Measurements from ENCODE around the gene SLCO4A1. TPM values are rescaled to one million over a fixed set of nuclear protein-coding genes. Genes with fewer than 3 reads are reported as not detected.

Gene SLCO4A1
- total and polyA plus RNA-seq, 11 donors: 1.00 to 54.0 (median 11.5) TPM

- ATAC-seq: no peak
- no peak for TF ChIP-seq CTCF (IDR thresholded peaks at IDR 0.05)
These were observed 5.2 kb upstream of the SLCO4A1 start for GRCh38 chr20:62637110-62637509.

GRCh38 chr20:62637521-62638054 is 4.7 kb upstream of the SLCO4A1 start:
- no peaks in the 10 kb centered on the region for H3K36me3 ChIP-seq
- no peaks in the 10 kb centered on the region for H3K9me3 ChIP-seq
- intact Hi-C loops (cut with DNase I): loop anchor here in 1 of 10 donors (10.0 kb wide), 1 partner anchor 63 kb away; no protein-coding TSS in a partner anchor
- DNase-seq: no peak
- H3K4me1 ChIP-seq: peaks cover 0 to 28% (median 8%) of the 10 kb centered on the region in 12 donors
- H3K27ac ChIP-seq: no peak overlapping the region
- no peak overlapping the region for H3K4me3 ChIP-seq
- no peak for ATAC-seq
- 91 to 96% (median 91%) methylated on average over 11 of the region's 11 CpGs for WGBS, 4 donors
- TF ChIP-seq CTCF (IDR thresholded peaks at IDR 0.05) (no peak), POLR2A (IDR thresholded peaks at IDR 0.05) (no peak)
- H3K27me3 ChIP-seq: peaks cover 0 to 23% (median 13%) of the 10 kb centered on the region in 9 donors

More at GRCh38 chr20:62637110-62637509, 5.2 kb upstream of the SLCO4A1 start:
- H3K27ac ChIP-seq: peak overlapping the region in 1 of 12 donors; percentile 25
- no peak overlapping the region for H3K4me3 ChIP-seq
- DNase-seq: peak in 1 of 5 donors; percentile 26
- no peaks in the 10 kb centered on the region for H3K9me3 ChIP-seq
- H3K36me3 ChIP-seq: no peaks in the 10 kb centered on the region
- intact Hi-C loops (cut with DNase I): loop anchor here in 1 of 10 donors (10.0 kb wide), 1 partner anchor 62 kb away; no protein-coding TSS in a partner anchor
- WGBS, 4 donors: 71 to 86% (median 80%) methylated on average over 5 of the region's 5 CpGs
- peaks cover 0 to 23% (median 6%) of the 10 kb centered on the region in 12 donors for H3K4me1 ChIP-seq
- H3K27me3 ChIP-seq: peaks cover 0 to 24% (median 13%) of the 10 kb centered on the region in 9 donors

GRCh38 chr20:62638055-62638570 is 4.2 kb upstream of the SLCO4A1 start:
- Histone ChIP-seq H3K4me1 (peaks cover 0 to 33% (median 13%) of the 10 kb centered on the region in 12 donors), H3K4me3 (no peak overlapping the region), H3K27ac (no peak overlapping the region), H3K36me3 (no peaks in the 10 kb centered on the region), H3K9me3 (no peaks in the 10 kb centered on the region), H3K27me3 (peaks cover 0 to 23% (median 14%) of the 10 kb centered on the region in 9 donors)
- no peak for ATAC-seq
- TF ChIP-seq POLR2A (IDR thresholded peaks at IDR 0.05) (no peak), CTCF (IDR thresholded peaks at IDR 0.05) (no peak)
- no peak for DNase-seq
- intact Hi-C loops (cut with DNase I): loop anchor here in 1 of 10 donors (10.0 kb wide), 1 partner anchor 63 kb away; no protein-coding TSS in a partner anchor
- WGBS, 4 donors: 80 to 87% (median 83%) methylated on average over 9 to 12 of the region's 12 CpGs

GRCh38 chr20:62638679-62639406 is 3.5 kb upstream of the SLCO4A1 start:
- peaks cover 0 to 36% (median 19%) of the 10 kb centered on the region in 12 donors for H3K4me1 ChIP-seq
- no peaks in the 10 kb centered on the region for H3K36me3 ChIP-seq
- ATAC-seq: no peak
- 85 to 86% (median 86%) methylated on average over 23 of the region's 23 CpGs for WGBS, 4 donors
- no peak overlapping the region for H3K27ac ChIP-seq
- no peaks in the 10 kb centered on the region for H3K9me3 ChIP-seq
- intact Hi-C loops (cut with DNase I): loop anchor here in 1 of 10 donors (10.0 kb wide), 1 partner anchor 64 kb away; no protein-coding TSS in a partner anchor
- no peak for TF ChIP-seq CTCF (IDR thresholded peaks at IDR 0.05)
- TF ChIP-seq POLR2A (IDR thresholded peaks at IDR 0.05): no peak
- peaks cover 0 to 28% (median 14%) of the 10 kb centered on the region in 9 donors for H3K27me3 ChIP-seq
- H3K4me3 ChIP-seq: no peak overlapping the region
- DNase-seq: no peak
